Measurements from ENCODE around the gene BRD4. TPM values are rescaled to one million over a fixed set of nuclear protein-coding genes. Genes with fewer than 3 reads are reported as not detected.

BRD4 gene
- total RNA-seq, 1 donor from 2014 or later: 53.0 TPM

- H3K4me3 ChIP-seq: no peak overlapping the region
- H3K27ac ChIP-seq: no peak overlapping the region
- no peaks in the 10 kb centered on the region for H3K9me3 ChIP-seq
- TF ChIP-seq CTCF (IDR thresholded peaks at IDR 0.05) (no peak), POLR2A (IDR thresholded peaks at IDR 0.05) (no peak), POLR2AphosphoS5 (IDR thresholded peaks at IDR 0.05; ENCODE audit: insufficient read depth in 1 of 2, low read depth in 1 of 2) (no peak)
- no peak for DNase-seq (ENCODE audit: extremely low spot score in 2 of 2)
- H3K4me1 ChIP-seq: peaks cover 34% of the 10 kb centered on the region
- peaks cover 5 to 81% of the 10 kb centered on the region in 2 donors for H3K36me3 ChIP-seq
- H3K27me3 ChIP-seq: no peaks in the 10 kb centered on the region
- intact Hi-C loops (cut with DNase I): no loop called here
Observed at GRCh38 chr19:15255359-15255990, 76.9 kb downstream of the BRD4 start.

- H3K4me1 ChIP-seq: peaks cover 44% of the 10 kb centered on the region
- H3K27ac ChIP-seq: no peak overlapping the region
- intact Hi-C loops (cut with DNase I): loop anchor here (5.0 kb wide), 1 partner anchor 77 kb away; no protein-coding TSS in a partner anchor
Observed at GRCh38 chr19:15254547-15254946, 77.8 kb downstream of the BRD4 start.

GRCh38 chr19:15253513-15253912 lies 78.8 kb downstream of the BRD4 start:
- Histone ChIP-seq H3K36me3 (peaks cover 5 to 62% of the 10 kb centered on the region in 2 donors), H3K27ac (peak overlapping the region; percentile 91), H3K9me3 (no peaks in the 10 kb centered on the region), H3K4me1 (peaks cover 54% of the 10 kb centered on the region), H3K4me3 (peak overlapping the region in 1 of 2 donors; percentile 4), H3K27me3 (no peaks in the 10 kb centered on the region)
- TF ChIP-seq POLR2AphosphoS5 (IDR thresholded peaks at IDR 0.05; ENCODE audit: insufficient read depth in 1 of 2, low read depth in 1 of 2) (no peak), POLR2A (IDR thresholded peaks at IDR 0.05) (no peak)
- intact Hi-C loops (cut with DNase I): loop anchor here (5.0 kb wide), 1 partner anchor 76 kb away; no protein-coding TSS in a partner anchor
- no peak for DNase-seq (ENCODE audit: extremely low spot score in 2 of 2)

More at GRCh38 chr19:15254547-15254946, 77.8 kb downstream of the BRD4 start:
- no peak for TF ChIP-seq POLR2A (IDR thresholded peaks at IDR 0.05)
- TF ChIP-seq POLR2AphosphoS5 (IDR thresholded peaks at IDR 0.05; ENCODE audit: insufficient read depth in 1 of 2, low read depth in 1 of 2): no peak
- TF ChIP-seq CTCF (IDR thresholded peaks at IDR 0.05): no peak
- no peaks in the 10 kb centered on the region for H3K9me3 ChIP-seq
- H3K27me3 ChIP-seq: no peaks in the 10 kb centered on the region
- H3K36me3 ChIP-seq: peaks cover 5 to 72% of the 10 kb centered on the region in 2 donors
- no peak overlapping the region for H3K4me3 ChIP-seq
- no peak for DNase-seq (ENCODE audit: extremely low spot score in 2 of 2)

GRCh38 chr19:15253061-15253460 lies 79.3 kb downstream of the BRD4 start:
- no peaks in the 10 kb centered on the region for H3K9me3 ChIP-seq
- H3K4me3 ChIP-seq: peak overlapping the region in 1 of 2 donors; percentile 4
- TF ChIP-seq CTCF (IDR thresholded peaks at IDR 0.05) (no peak), POLR2A (IDR thresholded peaks at IDR 0.05) (no peak), POLR2AphosphoS5 (IDR thresholded peaks at IDR 0.05; ENCODE audit: insufficient read depth in 1 of 2, low read depth in 1 of 2) (no peak)
- H3K36me3 ChIP-seq: peaks cover 5 to 63% of the 10 kb centered on the region in 2 donors
- no peak for DNase-seq (ENCODE audit: extremely low spot score in 2 of 2)
- intact Hi-C loops (cut with DNase I): loop anchor here (5.0 kb wide), 1 partner anchor 76 kb away; no protein-coding TSS in a partner anchor
- peaks cover 58% of the 10 kb centered on the region for H3K4me1 ChIP-seq
- no peaks in the 10 kb centered on the region for H3K27me3 ChIP-seq
- peak overlapping the region; percentile 91 for H3K27ac ChIP-seq

- no peaks in the 10 kb centered on the region for H3K27me3 ChIP-seq
- peaks cover 64% of the 10 kb centered on the region for H3K4me1 ChIP-seq
- no peak for TF ChIP-seq POLR2AphosphoS5 (IDR thresholded peaks at IDR 0.05; ENCODE audit: insufficient read depth in 1 of 2, low read depth in 1 of 2)
- no peak for TF ChIP-seq POLR2A (IDR thresholded peaks at IDR 0.05)
- TF ChIP-seq CTCF (IDR thresholded peaks at IDR 0.05): no peak
- intact Hi-C loops (cut with DNase I): loop anchor here (5.0 kb wide), 1 partner anchor 75 kb away; no protein-coding TSS in a partner anchor
- DNase-seq (ENCODE audit: extremely low spot score in 2 of 2): no peak
- H3K9me3 ChIP-seq: no peaks in the 10 kb centered on the region
- H3K36me3 ChIP-seq: peaks cover 5 to 62% of the 10 kb centered on the region in 2 donors
- peak overlapping the region; percentile 91 for H3K27ac ChIP-seq
- H3K4me3 ChIP-seq: no peak overlapping the region
Observed at GRCh38 chr19:15252398-15253018, 79.8 kb downstream of the BRD4 start.

Measured in vagina (tissue), 2 donors.